ENCODE measurements around the gene B3GNT2. TPM values are rescaled to one million over a fixed set of nuclear protein-coding genes. Genes with fewer than 3 reads are reported as not detected.
A peak's percentile ranks its signal among the peaks of the same experiment; 100 is the strongest.
"Not testable (repeated sequence)": the region's sequence is repeated elsewhere in the genome, so short reads cannot be mapped to it uniquely, and the experiment has no call there.

The B3GNT2 gene
- 10 to 100 TPM; 12.6 to 41.9 (median 28.0) TPM for total RNA-seq

DNA sequence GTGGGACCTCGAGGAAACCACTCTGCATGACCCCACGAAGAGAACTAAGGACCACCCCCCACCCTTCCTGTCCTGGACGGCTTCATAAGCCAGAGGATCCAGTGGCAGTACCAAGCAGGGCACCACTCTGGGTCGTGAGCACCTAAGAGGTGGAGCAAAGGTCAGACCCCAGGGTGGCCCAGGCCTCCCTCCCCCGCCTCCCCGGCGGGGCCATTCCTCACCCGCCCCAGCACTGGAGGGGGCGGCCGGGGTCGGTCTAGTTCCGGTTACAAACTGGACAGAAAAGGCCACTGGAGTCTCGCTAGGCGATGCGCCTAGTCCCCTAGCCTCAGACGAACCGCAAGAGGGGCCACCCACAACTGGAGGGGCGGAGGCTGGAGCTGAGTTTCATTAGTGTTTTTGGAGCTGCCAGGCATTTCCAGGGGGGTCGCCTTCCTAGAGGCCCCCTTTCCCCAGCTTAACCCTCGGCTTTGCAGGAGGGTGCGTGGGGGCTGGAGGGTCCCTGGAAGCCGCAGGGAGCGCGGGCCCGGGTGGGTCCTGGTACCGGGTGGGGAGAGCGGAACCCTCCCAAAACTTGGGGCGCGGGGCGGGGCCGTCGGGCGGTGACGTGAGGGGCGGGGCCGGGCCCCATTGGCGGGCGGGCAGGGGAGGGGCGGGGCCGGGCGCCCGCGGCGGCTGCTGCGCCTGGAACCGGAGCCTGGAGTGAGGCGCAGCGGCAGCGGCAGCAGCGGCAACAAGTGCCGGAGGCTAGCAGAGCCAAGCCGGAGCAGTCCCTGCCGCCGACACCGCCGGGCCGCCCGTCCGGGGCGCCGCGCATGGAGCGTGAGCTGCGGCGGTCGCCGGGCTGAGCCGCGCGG is at the start of gene B3GNT2:
TSS of gene B3GNT2 (plus strand) at position 695 of the 857 bp plus-strand sequence. CDS start 26,106 bp downstream, outside the sequence.
- 0% methylated on average over 8 to 12 of the region's 70 CpGs for WGBS, 2 donors

DNA sequence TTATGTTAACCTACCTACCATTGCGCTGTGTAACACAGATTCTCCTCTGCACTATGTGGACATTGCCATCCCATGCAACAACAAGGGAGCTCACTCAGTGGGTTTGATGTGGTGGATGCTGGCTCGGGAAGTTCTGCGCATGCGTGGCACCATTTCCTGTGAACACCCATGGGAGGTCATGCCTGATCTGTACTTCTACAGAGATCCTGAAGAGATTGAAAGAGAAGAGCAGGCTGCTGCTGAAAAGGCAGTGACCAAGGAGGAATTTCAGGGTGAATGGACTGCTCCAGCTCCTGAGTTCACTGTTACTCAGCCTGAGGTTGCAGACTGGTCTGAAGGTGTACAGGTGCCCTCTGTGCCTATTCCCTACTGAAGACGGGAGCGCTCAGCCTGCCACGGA is 49.1 kb upstream of the B3GNT2 start:
- not testable (repeated sequence) for H3K9me3 ChIP-seq; H3K27ac ChIP-seq; H3K4me3 ChIP-seq; H3K36me3 ChIP-seq; H3K27me3 ChIP-seq; H3K4me1 ChIP-seq; DNase-seq (ENCODE audit: low spot score in 2 of 2)
- WGBS, 2 donors, result 87% methylated on average over 7 of the region's 7 CpGs

More for the DNA sequence above, at the start of gene B3GNT2:
- Histone ChIP-seq H3K4me3 (peak within 1 kb of the TSS; percentile 60 to 87 (median 81)), H3K9me3 (no peaks in the 10 kb centered on the region), H3K27me3 (no peaks in the 10 kb centered on the region), H3K27ac (peak within 1 kb of the TSS; percentile 78 to 92 (median 91)), H3K36me3 (no peaks in the 10 kb centered on the region), H3K4me1 (peaks cover 0 to 37% (median 12%) of the 10 kb centered on the region in 4 donors)
- TF ChIP-seq EP300 (IDR thresholded peaks at IDR 0.05) (peak in 1 of 2 donors; percentile 67), CTCF (IDR thresholded peaks at IDR 0.05) (peak in 2 of 5 experiments; percentile 7 to 10), POLR2A (IDR thresholded peaks at IDR 0.05) (peak; percentile 35 to 84)
- peak; percentile 68 to 75 for DNase-seq (ENCODE audit: low spot score in 2 of 2)

GRCh38 chr2:62147610-62148301 is 48.2 kb upstream of the B3GNT2 start:
- H3K36me3 ChIP-seq, result peaks cover 0 to 5% (median 0%) of the 10 kb centered on the region in 3 donors
- 81 to 92% methylated on average over 4 of the region's 4 CpGs for WGBS, 2 donors
- no peaks in the 10 kb centered on the region for H3K27me3 ChIP-seq
- H3K4me3 ChIP-seq, result no peak overlapping the region
- no peaks in the 10 kb centered on the region for H3K4me1 ChIP-seq
- no peak overlapping the region for H3K27ac ChIP-seq
- H3K9me3 ChIP-seq, result no peaks in the 10 kb centered on the region
- TF ChIP-seq POLR2A (IDR thresholded peaks at IDR 0.05), result no peak
- no peak for TF ChIP-seq EP300 (IDR thresholded peaks at IDR 0.05)
- no peak for TF ChIP-seq CTCF (IDR thresholded peaks at IDR 0.05)
- DNase-seq (ENCODE audit: low spot score in 2 of 2), result no peak

- Histone ChIP-seq H3K36me3 (peaks cover 0 to 5% (median 0%) of the 10 kb centered on the region in 3 donors), H3K9me3 (peaks cover 0 to under 1% (median 0%) of the 10 kb centered on the region in 4 donors), H3K27me3 (no peaks in the 10 kb centered on the region), H3K4me3 (no peak overlapping the region), H3K27ac (no peak overlapping the region), H3K4me1 (no peaks in the 10 kb centered on the region)
- no peak for TF ChIP-seq EP300 (IDR thresholded peaks at IDR 0.05)
- TF ChIP-seq CTCF (IDR thresholded peaks at IDR 0.05), result no peak
- DNase-seq (ENCODE audit: low spot score in 2 of 2), result no peak
Observed at GRCh38 chr2:62149708-62150107, 46.2 kb upstream of the B3GNT2 start.

GRCh38 chr2:62150597-62151305 is 45.2 kb upstream of the B3GNT2 start:
- Histone ChIP-seq H3K4me1 (no peaks in the 10 kb centered on the region), H3K27ac (no peak overlapping the region), H3K36me3 (peaks cover 0 to 10% (median 0%) of the 10 kb centered on the region in 3 donors), H3K4me3 (no peak overlapping the region), H3K9me3 (peaks cover 0 to 8% (median 0%) of the 10 kb centered on the region in 4 donors), H3K27me3 (no peaks in the 10 kb centered on the region)
- 74 to 75% methylated on average over 6 of the region's 6 CpGs for WGBS, 2 donors
- TF ChIP-seq EP300 (IDR thresholded peaks at IDR 0.05), result no peak
- DNase-seq (ENCODE audit: low spot score in 2 of 2), result no peak
